Breast epithelium (tissue), 3 donors: ENCODE measurements around the gene SMC4.

Source experiments
- CTCF ChIP-seq, 3 donors: fragments of 450-650 bp; IDR thresholded peaks; one replicate each; pipeline ENCODE4 v1.5.1; 2016 to 2017; ENCODE audit warnings: antibody characterized with exemption in 3 of 3, mild to moderate bottlenecking in 3 of 3, moderate library complexity in 3 of 3
- POLR2A ChIP-seq: fragments of 450-650 bp; IDR thresholded peaks from one replicate; pipeline ENCODE4 v1.6.1; 2016; ENCODE audit warnings: antibody characterized with exemption, mild to moderate bottlenecking, moderate library complexity
- POLR2AphosphoS5 ChIP-seq, 3 donors: sonication (generic); formaldehyde crosslinking; IDR thresholded peaks; one replicate each; pipeline ENCODE4 v1.6.1; 2017; ENCODE audit warnings: antibody characterized with exemption in 3 of 3

- TF ChIP-seq CTCF (IDR thresholded peaks at IDR 0.05) (no peak), POLR2A (no peak), POLR2AphosphoS5 (IDR thresholded peaks at IDR 0.05) (no peak)
Measured at GRCh38 chr3:160398820-160399124, 678 bp upstream of the SMC4 start.
